A549 (cell line): ENCODE results near the gene CIART.

ENCODE experiments used
- CEBPB ChIP-seq, 2 experiments: fragments of >200 bp in 1 of 2; sonication (Bioruptor Twin) in 1 of 2; formaldehyde crosslinking in 1 of 2; IDR thresholded peaks; 2 replicates each; pipeline ENCODE4 v1.6.1; 2012 to 2016
- EP300 ChIP-seq, 2 experiments: fragments of >200 bp; sonication (Bioruptor Twin); formaldehyde crosslinking; IDR thresholded peaks; 2 replicates in 1 of 2; 3 replicates in 1 of 2; pipeline ENCODE4 v1.6.1; 2016 to 2017
- POLR2A ChIP-seq: IDR thresholded peaks from 2 replicates; pipeline ENCODE4 v1.6.1; 2012; ENCODE audit warnings: mild to moderate bottlenecking, low read length
- RFX5 ChIP-seq: fragments of 450-650 bp; IDR thresholded peaks from 2 replicates; pipeline ENCODE4 v1.7.1; 2014; ENCODE audit warnings: antibody characterized with exemption, mild to moderate bottlenecking, moderate library complexity
- TF ChIP-seq, protein P1 (sequence below): fragments of >200 bp; sonication (Bioruptor Twin); formaldehyde crosslinking; IDR thresholded peaks from 3 replicates; pipeline ENCODE4 v1.5.1; 2016
- TF ChIP-seq, protein P2 (sequence below): IDR thresholded peaks from 2 replicates; pipeline ENCODE4 v1.6.1; 2012
- TF ChIP-seq, protein P3 (sequence below): IDR thresholded peaks from 2 replicates; pipeline ENCODE4 v1.6.1; 2012; ENCODE audit warnings: low read depth, borderline replicate concordance
- TF ChIP-seq, protein P4 (sequence below): fragments of 200-600 bp; sonication (generic); IDR thresholded peaks from 2 replicates; pipeline ENCODE4 v1.6.1; 2016; ENCODE audit warnings: antibody characterized with exemption, mild to moderate bottlenecking, moderate library complexity

DNA sequence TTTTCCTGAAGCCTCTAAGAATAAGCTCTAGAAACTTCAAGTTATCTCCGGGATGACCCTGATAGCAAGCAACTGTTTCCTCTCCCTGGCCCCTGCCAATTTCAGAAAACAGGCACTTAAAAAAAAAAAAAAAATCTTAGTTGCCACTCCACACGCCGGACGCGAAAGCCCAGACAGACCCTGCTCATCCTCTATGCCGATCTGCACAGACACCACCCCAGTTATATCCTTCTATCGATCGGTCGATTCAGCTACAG, 48.1 kb upstream of the CIART start:
- no peak for TF ChIP-seq EP300 (IDR thresholded peaks at IDR 0.05)
- TF ChIP-seq RFX5: no peak
- TF ChIP-seq, protein P1, sequence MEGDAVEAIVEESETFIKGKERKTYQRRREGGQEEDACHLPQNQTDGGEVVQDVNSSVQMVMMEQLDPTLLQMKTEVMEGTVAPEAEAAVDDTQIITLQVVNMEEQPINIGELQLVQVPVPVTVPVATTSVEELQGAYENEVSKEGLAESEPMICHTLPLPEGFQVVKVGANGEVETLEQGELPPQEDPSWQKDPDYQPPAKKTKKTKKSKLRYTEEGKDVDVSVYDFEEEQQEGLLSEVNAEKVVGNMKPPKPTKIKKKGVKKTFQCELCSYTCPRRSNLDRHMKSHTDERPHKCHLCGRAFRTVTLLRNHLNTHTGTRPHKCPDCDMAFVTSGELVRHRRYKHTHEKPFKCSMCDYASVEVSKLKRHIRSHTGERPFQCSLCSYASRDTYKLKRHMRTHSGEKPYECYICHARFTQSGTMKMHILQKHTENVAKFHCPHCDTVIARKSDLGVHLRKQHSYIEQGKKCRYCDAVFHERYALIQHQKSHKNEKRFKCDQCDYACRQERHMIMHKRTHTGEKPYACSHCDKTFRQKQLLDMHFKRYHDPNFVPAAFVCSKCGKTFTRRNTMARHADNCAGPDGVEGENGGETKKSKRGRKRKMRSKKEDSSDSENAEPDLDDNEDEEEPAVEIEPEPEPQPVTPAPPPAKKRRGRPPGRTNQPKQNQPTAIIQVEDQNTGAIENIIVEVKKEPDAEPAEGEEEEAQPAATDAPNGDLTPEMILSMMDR: no peak
- TF ChIP-seq, protein P2, sequence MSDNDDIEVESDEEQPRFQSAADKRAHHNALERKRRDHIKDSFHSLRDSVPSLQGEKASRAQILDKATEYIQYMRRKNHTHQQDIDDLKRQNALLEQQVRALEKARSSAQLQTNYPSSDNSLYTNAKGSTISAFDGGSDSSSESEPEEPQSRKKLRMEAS: no peak
- TF ChIP-seq, protein P3, sequence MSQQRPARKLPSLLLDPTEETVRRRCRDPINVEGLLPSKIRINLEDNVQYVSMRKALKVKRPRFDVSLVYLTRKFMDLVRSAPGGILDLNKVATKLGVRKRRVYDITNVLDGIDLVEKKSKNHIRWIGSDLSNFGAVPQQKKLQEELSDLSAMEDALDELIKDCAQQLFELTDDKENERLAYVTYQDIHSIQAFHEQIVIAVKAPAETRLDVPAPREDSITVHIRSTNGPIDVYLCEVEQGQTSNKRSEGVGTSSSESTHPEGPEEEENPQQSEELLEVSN: no peak
- TF ChIP-seq CEBPB (IDR thresholded peaks at IDR 0.05): no peak
- TF ChIP-seq POLR2A: no peak
- TF ChIP-seq, protein P4, sequence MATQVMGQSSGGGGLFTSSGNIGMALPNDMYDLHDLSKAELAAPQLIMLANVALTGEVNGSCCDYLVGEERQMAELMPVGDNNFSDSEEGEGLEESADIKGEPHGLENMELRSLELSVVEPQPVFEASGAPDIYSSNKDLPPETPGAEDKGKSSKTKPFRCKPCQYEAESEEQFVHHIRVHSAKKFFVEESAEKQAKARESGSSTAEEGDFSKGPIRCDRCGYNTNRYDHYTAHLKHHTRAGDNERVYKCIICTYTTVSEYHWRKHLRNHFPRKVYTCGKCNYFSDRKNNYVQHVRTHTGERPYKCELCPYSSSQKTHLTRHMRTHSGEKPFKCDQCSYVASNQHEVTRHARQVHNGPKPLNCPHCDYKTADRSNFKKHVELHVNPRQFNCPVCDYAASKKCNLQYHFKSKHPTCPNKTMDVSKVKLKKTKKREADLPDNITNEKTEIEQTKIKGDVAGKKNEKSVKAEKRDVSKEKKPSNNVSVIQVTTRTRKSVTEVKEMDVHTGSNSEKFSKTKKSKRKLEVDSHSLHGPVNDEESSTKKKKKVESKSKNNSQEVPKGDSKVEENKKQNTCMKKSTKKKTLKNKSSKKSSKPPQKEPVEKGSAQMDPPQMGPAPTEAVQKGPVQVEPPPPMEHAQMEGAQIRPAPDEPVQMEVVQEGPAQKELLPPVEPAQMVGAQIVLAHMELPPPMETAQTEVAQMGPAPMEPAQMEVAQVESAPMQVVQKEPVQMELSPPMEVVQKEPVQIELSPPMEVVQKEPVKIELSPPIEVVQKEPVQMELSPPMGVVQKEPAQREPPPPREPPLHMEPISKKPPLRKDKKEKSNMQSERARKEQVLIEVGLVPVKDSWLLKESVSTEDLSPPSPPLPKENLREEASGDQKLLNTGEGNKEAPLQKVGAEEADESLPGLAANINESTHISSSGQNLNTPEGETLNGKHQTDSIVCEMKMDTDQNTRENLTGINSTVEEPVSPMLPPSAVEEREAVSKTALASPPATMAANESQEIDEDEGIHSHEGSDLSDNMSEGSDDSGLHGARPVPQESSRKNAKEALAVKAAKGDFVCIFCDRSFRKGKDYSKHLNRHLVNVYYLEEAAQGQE: no peak
